NCI-H2081 (cell line): Measurements from ENCODE around the gene ATP10A.

ENCODE experiments used
- DNase-seq, 2 experiments: peaks; one replicate each; lab custom pipeline; 2025; lab: John Stamatoyannopoulos, UW

ATP10A gene

GRCh38 chr15:25695875-25696760, 167.0 kb downstream of the ATP10A start:
- DNase-seq = no peak

DNA sequence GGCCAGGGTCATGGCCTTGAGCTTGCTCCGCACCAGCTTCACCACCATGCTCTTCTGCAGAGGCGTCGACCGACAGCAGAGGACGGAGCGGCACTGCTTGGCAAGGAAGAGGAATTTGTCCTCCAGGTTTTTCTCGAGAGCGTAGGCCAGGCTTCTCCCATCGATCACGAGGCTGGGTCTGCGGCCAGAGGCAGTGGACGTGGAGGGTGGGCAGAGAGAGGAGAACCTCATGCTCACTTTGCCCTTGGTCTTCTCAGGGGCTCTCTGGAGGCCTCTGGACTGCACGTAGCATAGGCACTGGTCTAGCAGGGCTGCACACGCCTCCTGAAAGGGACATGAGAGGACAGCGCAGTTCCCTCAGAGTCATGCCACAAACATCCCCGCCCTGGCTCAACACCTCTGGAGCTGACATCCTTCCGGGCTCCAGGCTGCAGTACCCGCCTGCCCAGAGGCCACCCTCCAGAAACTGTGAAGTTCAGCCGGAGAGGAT, 168.3 kb downstream of the ATP10A start:
- DNase-seq = no peak

GRCh38 chr15:25694239-25694584, 168.9 kb downstream of the ATP10A start:
- DNase-seq = no peak

- DNase-seq = peak; percentile 1 to 6
Measured at GRCh38 chr15:25693321-25694238, 169.5 kb downstream of the ATP10A start.

- no peak for DNase-seq
Measured at GRCh38 chr15:25691544-25692430, 171.3 kb downstream of the ATP10A start.

DNA sequence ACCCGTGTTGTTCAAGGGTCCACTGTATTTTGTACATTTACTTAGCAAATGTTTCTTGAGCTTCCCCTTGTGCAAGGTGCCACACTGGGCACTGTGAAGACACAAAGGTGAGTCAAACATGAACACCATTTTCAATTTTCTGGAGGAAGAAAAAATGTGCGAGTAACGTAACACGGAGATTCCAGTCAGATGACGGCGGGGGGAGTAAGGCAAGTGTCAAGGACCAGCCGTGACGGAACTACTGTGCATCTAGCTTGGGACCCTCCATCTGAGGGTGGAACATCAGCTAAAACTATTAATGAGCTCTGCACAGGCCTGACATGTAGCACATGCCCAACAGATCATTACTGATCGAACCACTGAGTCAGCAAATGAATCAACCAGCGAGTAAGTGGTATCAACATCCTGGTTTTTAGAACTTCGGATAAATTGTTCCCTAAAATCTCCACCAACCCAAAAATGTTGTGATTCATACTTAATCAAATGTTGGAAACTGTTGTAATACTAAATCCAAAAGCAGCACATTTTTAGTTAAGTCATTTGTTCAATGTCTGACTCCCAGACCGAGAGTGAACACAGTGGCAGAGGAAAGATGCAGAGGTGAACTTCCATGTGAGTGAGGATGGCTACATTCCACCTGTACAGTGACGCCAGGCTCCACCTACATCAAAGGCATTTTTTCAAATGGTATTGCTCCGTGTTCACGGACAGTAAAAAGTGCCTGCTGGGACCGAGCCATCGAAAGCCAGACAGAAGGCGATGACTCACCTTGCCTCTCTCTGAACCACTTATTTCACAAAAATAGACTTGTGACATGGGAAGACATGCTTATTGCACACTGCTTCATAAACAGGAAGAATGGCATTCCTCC, 172.2 kb downstream of the ATP10A start:
- no peak for DNase-seq

- no peak for DNase-seq
Measured at GRCh38 chr15:25689592-25689991, 173.5 kb downstream of the ATP10A start.

GRCh38 chr15:25688166-25688565, 175.0 kb downstream of the ATP10A start:
- DNase-seq = no peak

DNA sequence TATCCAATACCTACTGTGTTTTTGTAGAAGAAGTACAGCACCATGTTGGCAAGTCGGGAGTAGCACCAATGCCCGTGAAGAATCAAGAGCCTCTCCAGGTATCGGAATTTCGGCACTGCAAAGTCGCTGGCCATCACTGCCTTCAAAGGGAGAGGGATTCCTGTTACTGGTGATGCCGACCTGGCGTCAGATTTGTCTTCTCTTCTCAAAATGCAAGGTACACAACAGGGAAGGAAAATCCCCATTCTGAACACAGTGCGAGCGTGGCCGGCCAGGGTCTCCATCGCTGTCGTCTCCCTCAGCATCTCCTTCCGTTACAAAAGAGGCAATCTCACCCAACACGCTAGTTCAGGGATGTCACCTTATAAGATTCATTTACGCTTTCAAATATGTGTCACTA, 175.4 kb downstream of the ATP10A start:
- DNase-seq = no peak

- no peak for DNase-seq
Measured at GRCh38 chr15:25687276-25687675, 175.9 kb downstream of the ATP10A start.

DNA sequence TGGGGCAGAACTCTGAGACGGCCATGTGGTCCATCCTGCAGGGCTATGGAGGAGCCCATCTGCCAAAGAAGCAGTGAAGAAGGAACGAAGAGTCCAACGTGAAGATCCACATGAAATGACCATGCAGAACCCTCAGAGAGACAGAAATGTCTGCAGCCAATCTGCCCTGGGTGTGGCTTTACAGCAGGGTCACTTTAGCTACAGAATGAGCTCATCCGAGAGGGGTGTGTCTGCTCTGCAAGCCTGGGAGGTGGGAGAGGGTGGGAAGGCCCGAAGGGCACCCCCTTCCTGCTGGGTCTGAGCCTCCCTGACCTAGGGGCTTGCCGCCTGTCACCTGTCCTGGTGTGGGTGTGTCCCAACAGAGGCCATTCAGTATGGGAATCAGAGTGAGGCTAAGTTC, 176.3 kb downstream of the ATP10A start:
- DNase-seq = no peak

- no peak for DNase-seq
Measured at GRCh38 chr15:25684521-25685431, 178.4 kb downstream of the ATP10A start.

GRCh38 chr15:25683911-25684310, 179.2 kb downstream of the ATP10A start:
- no peak for DNase-seq

DNA sequence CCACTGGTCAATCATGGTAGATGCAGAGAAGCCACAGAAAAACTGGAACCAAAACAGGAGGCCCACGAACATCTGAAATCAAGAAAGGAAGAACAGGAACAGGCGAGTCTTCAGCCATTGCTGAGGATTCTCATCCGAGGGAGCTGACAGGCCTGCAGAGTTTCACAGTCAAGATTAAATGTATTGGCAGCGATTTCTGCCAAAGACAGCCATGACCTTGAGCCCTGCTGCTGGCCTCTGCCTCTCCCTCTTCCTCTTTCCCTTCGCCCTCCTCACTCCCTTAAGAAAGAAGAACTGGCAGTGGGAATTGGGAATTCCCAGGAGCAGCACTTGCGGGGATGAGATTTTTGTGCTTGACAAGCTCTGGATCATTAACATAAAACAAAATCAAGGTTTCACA, 179.7 kb downstream of the ATP10A start:
- no peak for DNase-seq

GRCh38 chr15:25682340-25682739, 180.8 kb downstream of the ATP10A start:
- DNase-seq = no peak

DNA sequence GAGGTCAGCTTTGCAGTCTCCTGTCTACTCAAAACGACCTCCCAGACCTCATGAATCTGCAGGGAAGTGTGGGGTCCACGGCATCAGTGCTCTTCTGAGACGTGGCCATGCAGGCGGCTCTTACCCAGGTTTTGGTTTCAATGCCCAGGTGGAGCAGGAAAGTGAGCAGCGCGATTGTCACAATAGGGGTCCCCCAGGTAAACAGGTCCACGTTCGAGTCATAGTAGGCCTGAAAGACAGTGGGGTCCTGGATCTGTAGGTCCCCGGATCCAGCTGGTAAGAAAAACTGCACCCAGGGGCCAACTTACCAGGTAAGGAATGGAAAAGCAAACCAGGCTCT, 182.5 kb downstream of the ATP10A start:
- DNase-seq = no peak

GRCh38 chr15:25679964-25680685, 183.0 kb downstream of the ATP10A start:
- no peak for DNase-seq

- no peak for DNase-seq
Measured at GRCh38 chr15:25679492-25679891, 183.6 kb downstream of the ATP10A start.

DNA sequence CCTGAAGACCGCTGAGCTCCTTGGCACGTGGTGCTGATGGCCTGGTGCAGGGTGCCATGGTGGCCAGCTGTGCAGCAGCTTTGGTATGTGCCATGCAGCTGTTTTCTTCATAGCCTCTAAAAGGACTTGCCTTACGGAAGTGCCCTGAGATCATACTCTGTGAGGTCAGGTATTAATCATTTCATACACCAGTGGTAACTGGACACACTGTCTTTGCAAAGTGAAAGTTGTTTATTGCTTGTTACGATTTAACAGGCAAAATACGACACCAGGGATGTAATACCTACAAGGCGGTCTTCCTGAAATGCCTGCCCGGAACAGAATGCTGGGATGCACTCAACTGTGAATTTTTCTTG, 184.6 kb downstream of the ATP10A start:
- DNase-seq = no peak
